GM21390 (cell line): ENCODE measurements around the gene FBXO17.
"Not testable (repeated sequence)": the region's sequence is repeated elsewhere in the genome, so short reads cannot be mapped to it uniquely, and the experiment has no call there.

Experiments
- ATAC-seq: cut with Tn5 transposase; IDR thresholded peaks from one replicate; pipeline ENCODE4 v1.9.1; 2021; ENCODE audit not compliant: unreplicated experiment

Gene FBXO17

GRCh38 chr19:38975214-38975860 is at the start of gene FBXO17:
TSS of gene FBXO17 (minus strand) at chr19:38975742. CDS start at chr19:38950319, 25,423 bp downstream.
- no peak for ATAC-seq

DNA sequence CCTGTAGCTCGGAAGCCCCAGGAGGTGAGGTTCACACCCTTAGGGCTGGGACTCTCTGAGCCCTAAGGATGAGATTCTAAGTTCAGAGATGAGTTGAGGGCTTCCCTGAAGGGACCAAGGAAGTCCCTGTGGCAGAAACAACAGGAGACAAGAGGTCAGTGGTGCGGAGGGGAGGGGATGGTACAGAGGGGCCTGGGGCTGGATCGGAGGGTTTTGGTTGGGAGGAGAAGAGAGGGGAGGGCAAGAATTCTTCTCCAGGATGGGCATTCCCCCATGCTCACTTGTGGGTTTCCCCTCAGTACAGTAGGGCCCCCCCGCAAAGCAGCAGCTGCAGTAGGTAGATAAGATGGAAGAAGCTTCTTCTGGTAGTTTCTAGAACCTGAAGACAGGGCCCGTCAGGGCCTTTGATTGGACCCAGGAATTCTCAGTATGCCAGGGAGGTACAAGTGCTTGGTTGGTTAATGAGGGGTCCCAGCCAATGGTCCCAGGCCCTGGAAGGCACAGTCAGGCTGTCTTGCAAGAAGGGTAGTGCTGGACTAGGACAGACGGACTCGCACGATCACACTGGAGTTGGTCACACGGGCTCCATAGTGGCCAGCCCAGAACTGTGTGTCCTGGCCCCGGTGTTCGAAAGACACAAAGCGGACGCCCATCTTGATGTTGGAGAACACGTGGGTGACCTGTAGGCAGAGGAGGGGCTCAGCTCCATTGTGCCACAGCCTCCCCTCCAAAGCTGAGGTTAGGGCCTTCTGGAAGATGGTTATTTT is 49.5 kb upstream of the FBXO17 start:
- ATAC-seq: no peak

- no peak for ATAC-seq
Measured at GRCh38 chr19:39021063-39021462, 45.5 kb upstream of the FBXO17 start.

DNA sequence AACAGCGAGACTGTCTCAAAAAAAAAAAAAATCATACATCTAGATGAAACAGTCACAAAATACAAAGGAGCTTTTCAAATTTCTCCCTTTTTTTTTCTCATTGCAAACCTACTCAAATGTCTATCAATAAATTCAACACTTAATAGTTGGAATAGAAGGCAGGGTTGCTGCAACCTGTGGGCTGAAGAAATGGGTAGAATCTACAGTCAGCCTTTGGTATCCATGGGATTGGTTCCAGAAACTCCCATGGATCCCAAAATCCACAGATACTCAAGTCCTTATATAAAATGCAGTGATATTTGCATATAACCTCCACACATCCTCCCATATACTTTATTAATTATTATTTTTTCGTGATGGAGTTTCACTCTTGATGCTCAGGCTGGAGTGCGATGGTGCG is 42.1 kb upstream of the FBXO17 start:
- no peak for ATAC-seq

DNA sequence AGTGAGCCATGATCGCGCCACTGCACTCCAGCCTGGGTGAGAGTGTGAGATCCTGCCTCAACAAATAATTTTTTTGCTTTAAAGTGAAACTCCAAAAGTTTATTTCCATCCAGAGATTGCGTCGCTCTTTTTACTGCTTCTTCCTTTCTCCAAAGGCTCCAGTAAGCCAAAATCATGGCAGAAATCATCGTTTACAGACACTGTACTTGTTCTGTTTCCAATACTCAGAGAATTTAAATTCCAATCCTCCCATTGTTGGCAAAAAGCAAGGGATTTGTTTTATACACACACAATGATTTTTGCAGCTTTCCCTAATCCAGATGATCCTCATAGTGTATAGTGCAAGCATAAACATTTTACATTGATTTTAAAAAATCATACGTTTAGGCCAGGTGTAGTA is 41.5 kb upstream of the FBXO17 start:
- no peak for ATAC-seq

- no peak for ATAC-seq
Measured at GRCh38 chr19:39014037-39014436, 38.5 kb upstream of the FBXO17 start.

DNA sequence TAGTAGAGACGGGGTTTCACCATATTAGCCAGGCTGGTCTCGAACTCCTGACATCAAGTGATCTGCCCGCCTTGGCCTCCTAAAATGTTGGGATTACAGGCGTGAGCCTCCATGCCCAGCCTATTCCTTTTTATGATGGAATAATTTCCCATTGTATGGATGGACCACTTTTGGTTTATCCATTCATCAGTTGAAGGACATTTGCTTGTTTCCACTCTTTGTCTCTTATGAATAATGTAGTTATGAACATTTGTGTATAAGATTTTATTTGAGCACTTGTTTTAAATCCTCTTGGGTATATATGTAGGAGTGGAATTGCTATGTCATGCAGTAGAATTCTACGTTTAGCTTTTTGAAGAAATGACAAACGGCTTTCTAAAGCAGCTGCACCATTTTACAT is 33.5 kb upstream of the FBXO17 start:
- no peak for ATAC-seq

- no peak for ATAC-seq
Measured at GRCh38 chr19:39008137-39008536, 32.6 kb upstream of the FBXO17 start.

DNA sequence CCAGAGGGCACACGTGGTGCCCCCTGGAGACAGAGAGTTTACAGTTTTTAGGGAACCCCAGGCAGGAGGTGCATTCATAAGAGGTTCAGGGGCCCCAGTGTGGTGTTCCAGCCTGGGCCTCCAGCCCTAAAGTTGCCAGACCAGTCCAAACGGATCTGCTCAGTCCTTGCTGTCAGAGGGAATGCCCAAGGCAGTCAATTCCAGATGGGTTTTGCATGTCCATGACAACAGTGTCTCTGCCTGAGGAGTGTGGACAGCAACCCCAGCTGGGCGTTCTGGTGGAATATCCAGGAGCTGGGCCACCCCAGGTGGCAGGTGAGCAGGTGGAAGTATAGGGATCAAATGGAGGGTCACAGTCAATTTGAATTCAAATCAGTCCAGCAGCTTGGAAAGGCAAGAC is 31.6 kb upstream of the FBXO17 start:
- no peak for ATAC-seq

DNA sequence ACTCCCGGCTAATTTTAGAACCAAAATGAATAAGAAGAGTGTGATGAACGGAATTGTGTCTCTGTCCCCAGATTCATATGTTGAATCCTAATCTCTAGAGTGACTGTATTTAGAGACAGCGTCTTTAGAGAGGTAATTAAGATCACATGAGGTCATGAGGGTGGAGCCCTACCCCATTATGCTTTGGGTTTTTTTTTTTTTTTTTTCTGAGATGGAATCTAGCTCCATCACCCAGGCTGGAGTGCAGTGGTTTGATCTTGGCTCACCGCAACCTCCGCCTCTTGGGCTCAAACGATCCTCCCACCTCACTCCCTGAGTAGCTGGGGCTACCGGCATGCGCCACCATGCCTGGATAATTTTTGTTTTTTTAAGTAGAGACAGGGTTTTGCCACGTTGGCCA is 28.9 kb upstream of the FBXO17 start:
- ATAC-seq: no peak

DNA sequence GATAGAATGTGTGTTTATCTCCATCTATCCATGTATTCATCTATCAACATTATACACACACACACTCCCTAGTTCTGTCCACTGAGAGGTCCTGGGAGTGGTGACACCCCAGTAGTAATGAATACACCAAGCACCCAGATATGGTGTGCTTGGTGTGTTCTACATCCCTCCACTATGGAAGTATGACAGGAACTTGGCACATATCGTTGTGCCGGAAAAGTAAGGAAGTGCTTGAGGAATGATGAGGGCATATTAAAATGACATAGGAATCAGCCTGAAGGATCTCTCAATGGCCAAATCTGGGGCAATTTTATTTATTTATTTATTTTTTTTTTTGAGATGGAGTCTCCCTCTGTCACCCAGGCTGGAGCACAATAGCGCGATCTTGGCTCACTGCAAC is 28.3 kb upstream of the FBXO17 start:
- no peak for ATAC-seq

DNA sequence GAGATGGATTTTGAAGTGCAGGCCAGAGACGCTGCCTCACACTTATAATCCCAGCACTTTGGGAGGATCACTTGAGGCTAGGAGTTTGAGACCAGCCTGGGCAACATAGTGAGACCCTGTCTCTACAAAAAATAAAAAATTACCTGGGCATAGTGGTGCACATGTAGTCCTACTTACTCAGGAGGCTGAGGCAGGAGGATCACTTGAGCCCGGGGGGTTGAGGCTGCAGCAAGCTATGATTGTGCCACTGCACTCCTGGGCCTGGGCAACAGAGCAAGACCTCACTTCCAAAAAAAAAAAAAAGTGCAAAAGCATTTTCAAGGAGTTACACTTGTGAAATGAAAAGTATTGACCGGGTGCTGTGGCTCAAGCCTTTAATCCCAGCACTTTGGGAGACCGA is 27.6 kb upstream of the FBXO17 start:
- no peak for ATAC-seq

GRCh38 chr19:39001041-39001440 is 25.5 kb upstream of the FBXO17 start:
- no peak for ATAC-seq

GRCh38 chr19:38997576-38997975 is 22.0 kb upstream of the FBXO17 start:
- ATAC-seq: not testable (repeated sequence)

DNA sequence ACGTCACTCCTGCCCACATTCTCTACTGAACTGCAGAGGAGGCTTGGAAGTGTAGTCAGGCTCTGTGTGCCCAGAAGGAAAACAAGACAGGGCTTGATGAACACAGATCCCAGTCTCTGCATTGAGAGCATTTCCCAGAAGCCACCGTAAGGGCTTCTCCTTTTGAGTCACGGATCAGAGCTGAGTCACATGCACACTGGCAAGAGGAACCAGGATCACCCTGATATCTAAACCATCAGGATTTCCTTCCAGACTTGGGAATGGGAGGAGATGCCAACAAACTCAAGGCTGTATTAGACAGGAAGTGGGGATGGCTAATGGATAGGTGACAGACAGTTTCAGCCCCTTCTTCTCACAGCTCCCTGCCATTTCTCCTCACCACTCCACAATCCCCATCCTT is 17.7 kb upstream of the FBXO17 start:
- ATAC-seq: no peak

DNA sequence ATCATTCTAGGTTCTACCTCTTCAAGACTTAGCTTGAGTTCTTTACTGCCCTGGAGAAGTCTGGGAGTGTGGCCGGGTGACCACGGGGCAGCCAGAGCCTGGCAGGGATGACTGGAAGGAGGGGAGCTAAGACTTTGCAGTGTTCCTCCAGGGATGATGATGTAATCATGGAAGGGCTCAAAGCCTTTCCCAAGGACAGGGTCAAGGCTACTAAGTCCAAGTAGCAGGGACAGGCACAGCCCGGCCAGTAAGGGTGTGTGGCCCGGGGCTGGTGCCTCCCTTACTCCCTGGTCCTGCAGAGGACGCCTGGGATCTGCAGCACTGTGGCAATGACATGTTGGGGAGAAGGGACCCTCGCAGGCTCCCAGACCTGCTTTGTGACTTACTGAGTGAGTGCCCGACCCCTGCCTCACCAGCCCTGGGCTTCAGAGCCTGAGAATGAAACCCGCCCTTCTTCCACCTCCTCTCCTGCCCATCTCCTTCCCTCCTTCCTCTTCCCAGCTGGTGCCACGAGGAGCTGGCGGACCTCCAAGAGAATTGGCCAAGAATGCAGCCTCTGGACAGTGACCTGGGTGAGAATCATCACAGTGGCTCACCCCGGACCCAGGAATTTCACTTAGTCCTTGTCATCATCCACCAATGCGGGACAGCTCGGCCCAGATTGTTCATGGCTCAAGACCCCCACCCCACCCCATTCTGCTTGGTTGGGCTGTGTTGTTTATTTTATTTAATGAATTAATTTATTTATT is 15.6 kb upstream of the FBXO17 start:
- no peak for ATAC-seq

GRCh38 chr19:38989614-38990013 is 14.1 kb upstream of the FBXO17 start:
- not testable (repeated sequence) for ATAC-seq

DNA sequence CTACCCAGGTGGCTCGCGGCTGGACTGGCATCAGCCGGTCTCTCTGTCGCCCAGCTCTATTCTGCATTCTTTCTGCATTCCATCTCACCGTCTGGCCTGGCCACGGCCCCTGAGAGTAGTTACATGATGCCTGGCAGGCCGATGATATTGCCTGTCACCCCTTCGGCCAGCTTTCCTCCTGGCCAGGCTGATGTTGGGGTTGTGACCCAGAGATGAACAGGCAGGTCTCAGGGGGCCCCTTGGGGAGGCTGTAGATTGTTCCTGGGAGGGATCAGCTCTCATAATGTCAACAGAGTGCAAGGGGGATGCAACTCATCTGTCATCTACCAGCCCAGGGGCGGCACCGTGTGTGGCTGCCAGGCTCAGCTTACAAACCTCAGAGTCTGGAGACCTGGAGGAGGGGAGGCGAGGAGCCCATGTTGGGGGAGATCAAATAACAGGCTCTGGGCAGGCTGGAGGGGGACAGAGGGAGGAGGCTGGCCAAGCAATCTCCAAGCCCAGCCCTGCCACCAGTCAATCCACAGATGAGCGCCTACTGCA is 13.6 kb upstream of the FBXO17 start:
- no peak for ATAC-seq

DNA sequence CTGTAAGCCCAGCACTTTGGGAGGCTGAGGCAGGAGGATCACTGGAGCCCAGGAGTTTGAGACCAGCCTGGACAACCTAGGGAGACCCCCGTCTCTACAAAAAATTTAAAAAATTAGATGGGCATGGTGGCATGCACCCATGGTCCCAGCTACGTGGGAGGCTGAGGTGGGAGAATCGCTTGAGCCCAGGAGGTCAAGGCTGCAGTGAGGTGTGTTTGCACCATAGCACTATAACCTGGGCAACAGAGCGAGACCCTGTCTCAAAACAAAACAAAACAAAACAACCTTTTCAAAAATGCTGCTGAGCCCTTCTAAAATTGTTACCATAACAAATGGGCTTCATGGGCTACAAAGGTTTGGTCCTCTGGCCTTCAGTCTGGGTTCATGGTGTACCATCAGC is 13.1 kb upstream of the FBXO17 start:
- ATAC-seq: not testable (repeated sequence)

DNA sequence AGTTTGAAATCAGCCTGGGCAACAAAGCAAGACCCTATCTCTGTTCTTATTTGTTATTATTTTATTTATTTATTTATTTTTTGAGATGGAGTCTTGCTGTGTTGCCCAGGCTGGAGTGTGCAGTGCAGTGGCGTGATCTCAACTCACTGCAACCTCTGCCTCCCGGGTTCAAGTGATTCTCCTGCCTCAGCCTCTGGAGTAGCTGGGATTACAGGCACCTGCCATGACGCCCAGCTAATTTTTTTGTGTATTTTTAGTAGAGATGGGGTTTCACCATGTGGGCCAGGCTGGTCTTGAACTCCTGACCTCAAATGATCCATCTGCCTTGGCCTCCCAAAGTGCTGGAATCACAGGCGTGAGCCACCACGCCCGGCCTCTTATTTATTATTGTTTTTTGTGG is 12.2 kb upstream of the FBXO17 start:
- ATAC-seq: not testable (repeated sequence)

- no peak for ATAC-seq
Measured at GRCh38 chr19:38985262-38985661, 9.7 kb upstream of the FBXO17 start.
